Measurements from ENCODE around the gene SMARCB1. TPM values are rescaled to one million over a fixed set of nuclear protein-coding genes. Genes with fewer than 3 reads are reported as not detected.

The SMARCB1 gene
- 92.4 and 99.8 TPM in 2 replicates for total RNA-seq

DNA sequence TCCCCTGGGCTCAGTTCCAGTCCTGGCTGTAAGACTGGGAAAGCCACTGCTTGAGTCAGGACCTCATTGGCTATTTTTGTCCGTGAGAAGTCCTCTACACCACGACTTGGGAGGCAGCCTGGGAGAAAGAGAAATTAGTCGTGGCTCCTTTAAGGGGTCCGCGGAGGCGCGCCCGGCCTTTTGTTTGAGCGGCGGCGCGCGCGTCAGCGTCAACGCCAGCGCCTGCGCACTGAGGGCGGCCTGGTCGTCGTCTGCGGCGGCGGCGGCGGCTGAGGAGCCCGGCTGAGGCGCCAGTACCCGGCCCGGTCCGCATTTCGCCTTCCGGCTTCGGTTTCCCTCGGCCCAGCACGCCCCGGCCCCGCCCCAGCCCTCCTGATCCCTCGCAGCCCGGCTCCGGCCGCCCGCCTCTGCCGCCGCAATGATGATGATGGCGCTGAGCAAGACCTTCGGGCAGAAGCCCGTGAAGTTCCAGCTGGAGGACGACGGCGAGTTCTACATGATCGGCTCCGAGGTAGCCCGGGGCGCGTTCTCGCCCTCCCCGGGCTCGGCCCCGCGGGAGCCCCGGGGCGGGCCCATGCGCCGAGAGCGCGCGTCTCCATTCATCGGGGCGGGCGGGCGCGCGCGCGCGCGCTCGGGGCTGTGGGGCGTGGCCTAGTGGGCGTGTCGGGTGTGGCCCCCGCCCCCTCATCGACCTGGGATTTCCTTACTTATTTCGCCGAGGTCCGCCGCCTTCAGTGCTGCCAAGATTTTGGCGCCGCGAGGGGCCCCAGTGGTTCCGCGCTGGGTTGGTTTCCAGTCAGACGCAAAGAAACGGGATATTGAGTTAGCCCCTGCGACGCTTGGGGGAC lies at the start of gene SMARCB1:
TSS of gene SMARCB1 (plus strand) at position 215 of the 848 bp plus-strand sequence. CDS start at position 419, 204 bp downstream.
- H3K27ac Mint-ChIP-seq = peak within 1 kb of the TSS; percentile 92
- intact Hi-C loops (cut with micrococcal nuclease) = loop anchor here (1.0 to 5.0 kb wide), 8 partner anchors 15 to 126 kb away; partner anchors contain the start of genes CHCHD10, DERL3, MIF and MMP11
- H3K4me3 Mint-ChIP-seq = peak within 1 kb of the TSS; percentile 92
- H3K36me3 Mint-ChIP-seq (ENCODE audit: low read depth) = peaks cover 9% of the 10 kb centered on the region
- H3K27me3 Mint-ChIP-seq (ENCODE audit: insufficient read depth) = peaks cover 2% of the 10 kb centered on the region
- H3K9me3 Mint-ChIP-seq = no peaks in the 10 kb centered on the region
- H3K4me1 Mint-ChIP-seq (ENCODE audit: low read depth) = peaks cover 34% of the 10 kb centered on the region
- DNase-seq (ENCODE audit: low spot score) = peak; percentile 84

DNA sequence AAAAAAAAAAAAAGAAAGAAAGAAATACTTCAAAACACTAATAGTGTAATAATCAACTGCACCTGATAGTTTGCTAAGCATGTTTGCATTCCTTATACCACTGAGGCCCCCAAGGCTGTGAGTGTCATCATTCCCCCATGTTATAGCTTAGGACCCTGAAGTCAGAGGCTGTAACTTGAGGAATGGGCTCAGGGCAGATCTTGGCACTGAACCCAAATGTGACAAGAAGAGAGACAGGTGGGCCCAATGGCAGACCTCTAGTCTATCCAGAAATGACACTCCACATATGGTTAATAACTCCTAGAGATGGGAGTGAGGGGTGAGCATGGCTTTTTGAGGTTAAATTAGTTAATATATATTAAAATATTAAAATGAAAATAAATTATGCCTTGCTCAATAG lies 49.1 kb upstream of the SMARCB1 start:
- Mint-ChIP-seq H3K27ac (no peak overlapping the region), H3K9me3 (no peaks in the 10 kb centered on the region), H3K4me1 (ENCODE audit: low read depth) (no peaks in the 10 kb centered on the region), H3K27me3 (ENCODE audit: insufficient read depth) (peaks cover 6% of the 10 kb centered on the region), H3K4me3 (no peak overlapping the region), H3K36me3 (ENCODE audit: low read depth) (no peaks in the 10 kb centered on the region)
- intact Hi-C loops (cut with micrococcal nuclease) = no loop called here
- DNase-seq (ENCODE audit: low spot score) = no peak

DNA sequence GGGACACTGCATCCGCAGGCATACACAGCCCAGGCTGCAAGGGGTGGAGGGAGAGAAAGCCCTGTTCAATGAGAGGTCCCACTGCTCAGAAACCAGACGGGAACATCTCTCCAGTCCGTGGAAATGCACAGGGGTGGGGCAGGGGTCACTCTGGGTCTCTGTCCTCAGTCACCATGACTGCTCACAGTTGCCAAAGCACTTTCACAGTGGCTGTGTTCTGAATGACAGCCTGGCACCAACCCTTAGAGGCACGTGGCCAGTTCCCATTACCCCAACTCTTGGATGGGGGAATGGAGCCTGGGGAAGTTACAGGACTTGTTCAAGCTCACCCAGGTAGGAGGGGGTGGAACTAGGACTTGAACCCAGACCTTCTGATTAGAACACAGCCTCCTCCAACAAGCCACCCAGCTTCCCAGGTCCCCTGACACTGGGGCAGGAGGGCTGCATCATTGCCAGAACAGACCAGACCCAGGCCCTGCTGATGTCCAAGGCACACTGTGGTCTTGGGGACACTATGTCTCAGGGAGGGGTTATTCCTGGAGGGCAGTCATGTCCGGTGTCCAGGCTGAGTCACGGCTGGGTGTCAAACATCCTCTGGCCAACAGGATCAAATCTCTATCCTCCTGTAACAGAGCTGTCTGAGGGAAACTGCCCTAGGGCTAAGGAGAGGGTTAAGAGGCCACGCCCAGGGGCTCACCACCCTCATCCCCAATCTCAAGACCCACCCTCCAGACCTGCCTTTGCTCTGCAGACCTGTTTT lies 44.1 kb upstream of the SMARCB1 start:
- Mint-ChIP-seq H3K27ac (no peak overlapping the region), H3K9me3 (peaks cover 14% of the 10 kb centered on the region), H3K36me3 (ENCODE audit: low read depth) (peaks cover 22% of the 10 kb centered on the region), H3K4me3 (no peak overlapping the region), H3K27me3 (ENCODE audit: insufficient read depth) (peaks cover 6% of the 10 kb centered on the region), H3K4me1 (ENCODE audit: low read depth) (no peaks in the 10 kb centered on the region)
- intact Hi-C loops (cut with micrococcal nuclease) = no loop called here
- no peak for DNase-seq (ENCODE audit: low spot score)

DNA sequence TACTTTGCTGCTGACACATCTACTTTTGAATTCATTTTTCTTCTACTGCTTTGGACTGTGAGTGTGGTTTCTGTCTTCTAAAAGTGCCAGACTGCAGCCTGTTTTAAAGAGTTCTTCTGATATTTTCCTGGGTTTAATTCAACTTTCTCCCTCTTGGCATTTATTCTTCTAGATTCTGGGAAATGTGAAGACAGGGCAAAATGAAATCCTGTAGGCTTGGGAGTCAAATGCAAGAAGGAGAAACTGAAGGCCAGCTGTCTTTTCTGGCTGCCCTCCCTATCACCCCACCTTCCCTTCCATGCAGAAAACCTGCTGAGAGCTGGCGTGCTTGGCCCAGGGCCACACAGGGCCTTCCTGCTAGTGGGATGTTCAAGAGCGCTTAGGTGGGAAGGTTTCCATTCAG lies 43.5 kb upstream of the SMARCB1 start:
- H3K36me3 Mint-ChIP-seq (ENCODE audit: low read depth) = peaks cover 22% of the 10 kb centered on the region
- H3K4me1 Mint-ChIP-seq (ENCODE audit: low read depth) = no peaks in the 10 kb centered on the region
- peaks cover 14% of the 10 kb centered on the region for H3K9me3 Mint-ChIP-seq
- no peak for DNase-seq (ENCODE audit: low spot score)
- intact Hi-C loops (cut with micrococcal nuclease) = no loop called here
- H3K4me3 Mint-ChIP-seq = no peak overlapping the region
- peaks cover 6% of the 10 kb centered on the region for H3K27me3 Mint-ChIP-seq (ENCODE audit: insufficient read depth)
- no peak overlapping the region for H3K27ac Mint-ChIP-seq

DNA sequence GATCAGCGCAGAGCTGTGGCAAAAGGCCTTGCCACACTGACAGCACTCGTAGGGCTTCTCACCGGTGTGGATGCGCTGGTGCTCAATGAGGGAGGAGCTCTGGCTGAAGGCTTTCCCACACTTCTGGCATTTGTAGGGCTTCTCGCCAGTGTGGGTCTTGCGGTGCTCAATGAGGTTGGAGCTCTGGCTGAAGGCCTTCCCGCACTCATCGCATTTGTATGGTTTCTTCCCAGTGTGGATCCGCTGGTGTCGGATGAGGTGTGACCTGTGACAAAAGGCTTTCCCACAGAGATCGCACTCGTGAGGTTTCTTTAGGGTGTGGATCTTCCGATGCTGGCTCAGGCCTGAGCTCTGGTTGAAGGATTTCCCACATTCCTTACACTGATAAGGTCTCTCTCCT lies 42.8 kb upstream of the SMARCB1 start:
- no peaks in the 10 kb centered on the region for H3K4me1 Mint-ChIP-seq (ENCODE audit: low read depth)
- H3K27me3 Mint-ChIP-seq (ENCODE audit: insufficient read depth) = peaks cover 3% of the 10 kb centered on the region
- peaks cover 22% of the 10 kb centered on the region for H3K36me3 Mint-ChIP-seq (ENCODE audit: low read depth)
- H3K4me3 Mint-ChIP-seq = no peak overlapping the region
- intact Hi-C loops (cut with micrococcal nuclease) = no loop called here
- H3K9me3 Mint-ChIP-seq = peaks cover 14% of the 10 kb centered on the region
- no peak for DNase-seq (ENCODE audit: low spot score)
- H3K27ac Mint-ChIP-seq = no peak overlapping the region

DNA sequence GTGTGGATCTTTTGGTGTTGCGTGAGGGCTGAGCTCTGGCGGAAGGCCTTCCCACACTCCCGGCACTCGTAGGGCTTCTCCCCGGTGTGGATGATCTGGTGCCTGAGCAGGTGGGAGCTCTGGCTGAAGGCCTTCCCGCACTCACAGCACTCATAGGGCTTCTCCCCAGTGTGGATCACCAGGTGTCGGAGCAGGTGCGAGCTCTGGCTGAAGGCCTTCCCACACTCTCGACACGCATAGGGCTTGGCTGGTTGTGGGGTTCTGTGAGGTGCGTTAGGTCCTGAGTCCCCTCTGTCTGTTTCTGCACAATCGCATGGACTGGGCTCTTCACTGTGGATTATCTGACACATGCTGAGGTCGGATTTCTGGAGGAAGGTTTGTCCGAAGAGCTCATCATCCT lies 42.3 kb upstream of the SMARCB1 start:
- H3K27me3 Mint-ChIP-seq (ENCODE audit: insufficient read depth) = peaks cover 3% of the 10 kb centered on the region

DNA sequence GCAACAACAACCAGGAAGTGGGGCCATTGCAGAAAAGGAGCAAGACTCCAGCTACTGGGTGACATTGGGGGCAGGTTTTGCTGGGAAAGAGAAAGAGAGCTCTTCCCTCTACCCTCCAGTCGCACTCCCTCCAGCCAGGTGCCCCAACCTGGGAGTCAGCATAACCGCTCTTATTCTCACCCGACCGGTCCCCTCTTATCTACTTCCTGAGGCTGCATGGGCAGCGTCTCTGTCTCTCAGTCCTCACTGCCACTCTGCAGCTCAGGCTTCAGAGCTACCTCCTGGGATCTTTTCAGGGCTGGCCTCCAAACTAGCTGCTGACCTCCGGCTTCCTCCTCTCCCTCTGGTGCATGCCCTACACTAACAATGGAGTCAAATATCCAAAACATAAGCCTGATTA lies 41.0 kb upstream of the SMARCB1 start:
- H3K36me3 Mint-ChIP-seq (ENCODE audit: low read depth) = peaks cover 23% of the 10 kb centered on the region
- H3K9me3 Mint-ChIP-seq = peaks cover 14% of the 10 kb centered on the region
- H3K27ac Mint-ChIP-seq = no peak overlapping the region
- H3K4me1 Mint-ChIP-seq (ENCODE audit: low read depth) = peaks cover 12% of the 10 kb centered on the region
- intact Hi-C loops (cut with micrococcal nuclease) = no loop called here
- H3K27me3 Mint-ChIP-seq (ENCODE audit: insufficient read depth) = peaks cover 6% of the 10 kb centered on the region
- H3K4me3 Mint-ChIP-seq = no peak overlapping the region
- no peak for DNase-seq (ENCODE audit: low spot score)

More for the DNA sequence above, 42.3 kb upstream of the SMARCB1 start:
- Mint-ChIP-seq H3K36me3 (ENCODE audit: low read depth) (peaks cover 22% of the 10 kb centered on the region), H3K4me3 (no peak overlapping the region), H3K9me3 (peaks cover 14% of the 10 kb centered on the region), H3K4me1 (ENCODE audit: low read depth) (peaks cover under 1% of the 10 kb centered on the region), H3K27ac (no peak overlapping the region)
- intact Hi-C loops (cut with micrococcal nuclease) = no loop called here
- no peak for DNase-seq (ENCODE audit: low spot score)

DNA sequence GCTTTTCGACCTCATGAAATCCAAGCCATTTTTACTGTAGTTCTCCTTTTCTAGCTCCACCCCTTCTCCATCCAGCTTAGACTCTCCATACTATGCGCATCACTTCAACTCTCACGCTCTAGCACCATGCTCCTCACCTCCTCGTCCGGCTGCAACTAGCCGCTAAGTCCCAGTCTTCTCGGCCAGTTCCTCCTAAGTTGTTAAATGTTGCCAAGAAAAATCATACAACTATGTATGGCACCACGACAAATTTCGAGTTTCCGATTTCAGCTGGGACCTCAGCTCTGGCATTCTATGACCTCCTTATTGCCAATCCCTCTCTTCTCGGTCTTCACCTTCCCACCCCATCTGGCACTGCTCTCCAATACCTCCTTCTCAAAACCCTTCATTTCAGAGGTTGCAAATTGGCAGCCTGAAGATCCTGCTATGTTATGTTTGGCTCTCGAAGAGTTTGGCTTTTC lies 36.9 kb upstream of the SMARCB1 start:
- Mint-ChIP-seq H3K4me3 (peak overlapping the region; percentile 85), H3K27ac (no peak overlapping the region), H3K4me1 (ENCODE audit: low read depth) (peaks cover 12% of the 10 kb centered on the region), H3K36me3 (ENCODE audit: low read depth) (peaks cover 9% of the 10 kb centered on the region), H3K27me3 (ENCODE audit: insufficient read depth) (peaks cover 7% of the 10 kb centered on the region), H3K9me3 (peaks cover 3% of the 10 kb centered on the region)
- DNase-seq (ENCODE audit: low spot score) = no peak
- intact Hi-C loops (cut with micrococcal nuclease) = loop anchor here (5.0 kb wide), 1 partner anchor 37 kb away; the partner anchor contains the start of gene SMARCB1

DNA sequence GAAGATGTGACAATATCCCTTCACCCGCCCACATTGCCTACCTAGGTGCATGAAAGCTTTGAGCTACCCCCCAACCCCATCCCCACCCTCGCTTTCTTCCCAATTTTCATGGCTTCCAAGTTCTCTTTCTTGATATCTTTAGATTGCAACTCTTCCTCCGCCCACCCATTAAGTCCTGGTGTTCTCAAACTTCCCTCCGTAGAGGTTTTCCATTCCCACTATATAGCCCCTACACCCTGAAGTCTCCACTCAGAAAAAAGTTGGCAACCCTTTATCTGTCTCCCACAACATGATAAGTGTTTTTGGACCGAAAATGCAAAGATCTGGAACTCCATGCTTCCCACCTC lies 36.4 kb upstream of the SMARCB1 start:
- DNase-seq (ENCODE audit: low spot score) = no peak
- intact Hi-C loops (cut with micrococcal nuclease) = loop anchor here (5.0 kb wide), 1 partner anchor 37 kb away; the partner anchor contains the start of gene SMARCB1
- Mint-ChIP-seq H3K27me3 (ENCODE audit: insufficient read depth) (peaks cover 7% of the 10 kb centered on the region), H3K4me1 (ENCODE audit: low read depth) (peaks cover 12% of the 10 kb centered on the region), H3K4me3 (peak overlapping the region; percentile 85), H3K36me3 (ENCODE audit: low read depth) (peaks cover 5% of the 10 kb centered on the region), H3K27ac (peak overlapping the region; percentile 61), H3K9me3 (no peaks in the 10 kb centered on the region)

DNA sequence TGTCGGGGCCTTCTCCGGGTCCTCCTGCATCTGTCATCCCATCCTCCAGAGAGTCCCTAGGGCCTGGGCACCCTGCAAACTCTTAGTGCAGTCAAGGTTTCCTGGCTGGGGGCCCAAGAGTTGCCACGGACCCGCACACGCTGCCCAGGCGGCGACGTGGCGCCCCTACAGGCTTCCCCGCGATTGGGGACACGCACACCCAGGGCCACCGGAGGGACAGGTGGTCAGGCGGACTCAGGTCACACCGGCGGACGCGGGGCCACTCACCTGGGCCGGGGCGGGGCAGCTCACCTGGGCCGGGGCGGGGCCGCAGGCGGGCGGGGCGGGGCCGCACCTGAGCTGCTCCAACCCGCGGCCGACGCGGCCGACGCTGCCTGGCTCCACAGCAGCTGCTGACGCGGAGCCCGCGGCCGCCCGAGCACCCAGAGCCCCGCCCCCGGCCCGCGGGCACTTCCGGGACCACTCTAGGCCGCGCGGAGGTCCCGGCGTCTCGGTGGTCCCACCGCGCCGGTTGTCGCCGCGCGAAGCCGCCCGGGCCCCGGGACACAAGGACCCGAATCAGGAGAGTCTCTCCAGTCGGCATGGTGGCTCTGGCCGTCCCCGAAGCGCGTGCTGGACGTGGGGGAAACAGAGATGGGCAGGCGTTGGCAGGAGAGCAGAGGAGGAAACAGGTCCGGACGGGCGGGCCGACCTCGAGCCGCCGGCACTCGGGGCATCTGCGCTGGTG lies 35.9 kb upstream of the SMARCB1 start, which contains the start of gene ZNF70:
TSS of gene ZNF70 (minus strand) at position 399 of the 727 bp plus-strand sequence. CDS start 5,972 bp downstream, outside the sequence.
- Mint-ChIP-seq H3K27ac (peak within 1 kb of the TSS; percentile 61), H3K4me3 (peak within 1 kb of the TSS; percentile 85), H3K36me3 (ENCODE audit: low read depth) (peaks cover 3% of the 10 kb centered on the region), H3K4me1 (ENCODE audit: low read depth) (peaks cover 12% of the 10 kb centered on the region), H3K27me3 (ENCODE audit: insufficient read depth) (peaks cover 7% of the 10 kb centered on the region), H3K9me3 (no peaks in the 10 kb centered on the region)
- peak; percentile 77 for DNase-seq (ENCODE audit: low spot score)
- intact Hi-C loops (cut with micrococcal nuclease) = loop anchor here (5.0 kb wide), 1 partner anchor 36 kb away; the partner anchor contains the start of gene SMARCB1

DNA sequence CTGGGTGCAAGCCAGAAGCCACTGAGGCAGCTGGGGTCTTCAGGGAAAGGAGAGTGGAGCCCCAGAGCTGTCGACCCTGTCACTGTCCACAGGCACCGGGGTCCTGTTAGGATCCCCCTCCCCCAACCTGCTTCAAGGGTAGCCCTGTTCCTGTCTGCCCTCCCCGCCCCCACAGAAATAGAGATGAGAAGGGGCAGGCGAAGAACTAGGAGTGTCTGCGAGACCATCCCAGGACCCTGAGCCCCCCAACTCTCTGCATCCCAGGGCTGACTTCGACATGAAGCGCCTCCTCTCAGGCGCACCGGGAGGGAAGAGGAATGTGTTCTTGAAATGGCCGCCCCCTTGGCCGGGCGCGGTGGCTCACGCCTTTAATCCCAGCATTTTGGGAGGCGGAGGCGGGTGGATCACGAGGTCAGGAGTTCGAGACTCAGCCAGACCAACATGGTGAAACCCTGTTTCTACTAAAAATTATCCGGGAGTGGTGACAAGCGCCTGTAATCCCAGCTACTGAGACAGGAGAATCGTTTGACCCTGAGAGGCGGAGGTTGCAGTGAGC lies 35.2 kb upstream of the SMARCB1 start:
- H3K36me3 Mint-ChIP-seq (ENCODE audit: low read depth) = peaks cover 2% of the 10 kb centered on the region
- peaks cover 12% of the 10 kb centered on the region for H3K4me1 Mint-ChIP-seq (ENCODE audit: low read depth)
- intact Hi-C loops (cut with micrococcal nuclease) = loop anchor here (5.0 kb wide), 1 partner anchor 36 kb away; the partner anchor contains the start of gene SMARCB1
- no peak overlapping the region for H3K27ac Mint-ChIP-seq
- H3K27me3 Mint-ChIP-seq (ENCODE audit: insufficient read depth) = peaks cover 7% of the 10 kb centered on the region
- H3K9me3 Mint-ChIP-seq = no peaks in the 10 kb centered on the region
- H3K4me3 Mint-ChIP-seq = peak overlapping the region; percentile 64
- no peak for DNase-seq (ENCODE audit: low spot score)

Measured in activated T-helper 1 cell treated with anti-CD3 and anti-CD28 coated beads, Interleukin-12 subunit alpha, Interleukin-12 subunit beta, Interleukin-2, Interleukin-4 antibody, amounts not matched to agents 30 ng/mL and 10 ng/mL and 1 ng/mL, durations not matched to agents 14 hours and 24 hours and 36 hours (primary cell).